Measurements from ENCODE around the gene PSME1. TPM values are rescaled to one million over a fixed set of nuclear protein-coding genes. Genes with fewer than 3 reads are reported as not detected.

PSME1 gene
- total and polyA plus RNA-seq, 2 of the 13 experiments (the other 11 are each of a cell fraction or from before 2014, with no cell fraction given), result 159 to 608 TPM

- TF ChIP-seq ZBTB40 (IDR thresholded peaks at IDR 0.05) (no peak), ZBTB40 (CRISPR knock-in tag; IDR thresholded peaks at IDR 0.05) (no peak), CC2D1A (CRISPR knock-in tag; IDR thresholded peaks at IDR 0.05) (peak; percentile 91; the same call in 1 of the 2 replicates), ZNF253 (CRISPR knock-in tag; IDR thresholded peaks at IDR 0.05; ENCODE audit: borderline replicate concordance) (peak; percentile 98), DBP (CRISPR knock-in tag; IDR thresholded peaks at IDR 0.05; ENCODE audit: not compliant biosample characterization) (peak; percentile 86), MAFG (CRISPR knock-in tag; IDR thresholded peaks at IDR 0.05) (no peak), SIX1 (CRISPR knock-in tag; IDR thresholded peaks at IDR 0.05; ENCODE audit: borderline replicate concordance) (no peak; the same call in 1 of the 2 replicates), BORCS8-MEF2B (CRISPR knock-in tag; IDR thresholded peaks at IDR 0.05) (peak; percentile 54), MYC (CRISPR knock-in tag; IDR thresholded peaks at IDR 0.05; ENCODE audit: borderline replicate concordance) (peak; percentile 86), CEBPZ (IDR thresholded peaks at IDR 0.05; ENCODE audit: low read length) (peak; percentile 79)
These were observed 5.3 kb downstream of the PSME1 start, which contains the start of gene EMC9 (continued) for GRCh38 chr14:24141097-24141880.

All from HepG2 (cell line).